Measurements from ENCODE around the gene CYB5RL. TPM values are rescaled to one million over a fixed set of nuclear protein-coding genes. Genes with fewer than 3 reads are reported as not detected.

The CYB5RL gene
- total and polyA plus RNA-seq, 2 of the 13 experiments (the other 11 are each of a cell fraction or from before 2014, with no cell fraction given) = 3.7 to 5.0 TPM

DNA sequence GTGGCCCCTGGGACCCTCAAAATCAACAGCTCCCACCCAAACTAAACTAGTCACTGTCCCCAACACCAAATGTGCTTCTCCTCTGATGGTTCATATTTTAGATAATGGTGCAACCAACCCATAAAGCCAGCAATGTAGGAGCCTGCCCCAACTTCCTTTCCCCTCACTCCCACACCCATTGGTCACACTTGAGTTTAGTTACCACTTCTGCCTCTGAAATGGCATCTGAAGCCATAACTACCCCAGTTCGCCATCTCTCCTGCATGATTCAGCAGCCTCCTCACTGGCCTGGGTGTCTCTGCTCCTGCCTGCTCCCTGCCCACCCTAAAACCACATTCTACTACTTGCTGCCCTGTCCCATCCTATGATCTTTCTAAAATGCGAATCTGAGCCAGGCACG is 43.6 kb downstream of the CYB5RL start (continued):
- TF ChIP-seq ARID2 (CRISPR knock-in tag; IDR thresholded peaks at IDR 0.05; ENCODE audit: borderline replicate concordance) (no peak), ZNF678 (CRISPR knock-in tag; IDR thresholded peaks at IDR 0.05) (no peak), GABPA (IDR thresholded peaks at IDR 0.05; ENCODE audit: low read depth, low read length) (no peak), GABPA (CRISPR knock-in tag; IDR thresholded peaks at IDR 0.05; ENCODE audit: low read depth) (no peak)
- TF ChIP-seq, protein P1, sequence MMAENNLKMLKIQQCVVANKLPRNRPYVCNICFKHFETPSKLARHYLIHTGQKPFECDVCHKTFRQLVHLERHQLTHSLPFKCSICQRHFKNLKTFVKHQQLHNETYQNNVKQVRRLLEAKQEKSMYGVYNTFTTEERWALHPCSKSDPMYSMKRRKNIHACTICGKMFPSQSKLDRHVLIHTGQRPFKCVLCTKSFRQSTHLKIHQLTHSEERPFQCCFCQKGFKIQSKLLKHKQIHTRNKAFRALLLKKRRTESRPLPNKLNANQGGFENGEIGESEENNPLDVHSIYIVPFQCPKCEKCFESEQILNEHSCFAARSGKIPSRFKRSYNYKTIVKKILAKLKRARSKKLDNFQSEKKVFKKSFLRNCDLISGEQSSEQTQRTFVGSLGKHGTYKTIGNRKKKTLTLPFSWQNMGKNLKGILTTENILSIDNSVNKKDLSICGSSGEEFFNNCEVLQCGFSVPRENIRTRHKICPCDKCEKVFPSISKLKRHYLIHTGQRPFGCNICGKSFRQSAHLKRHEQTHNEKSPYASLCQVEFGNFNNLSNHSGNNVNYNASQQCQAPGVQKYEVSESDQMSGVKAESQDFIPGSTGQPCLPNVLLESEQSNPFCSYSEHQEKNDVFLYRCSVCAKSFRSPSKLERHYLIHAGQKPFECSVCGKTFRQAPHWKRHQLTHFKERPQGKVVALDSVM (CRISPR knock-in tag; IDR thresholded peaks at IDR 0.05) = no peak

DNA sequence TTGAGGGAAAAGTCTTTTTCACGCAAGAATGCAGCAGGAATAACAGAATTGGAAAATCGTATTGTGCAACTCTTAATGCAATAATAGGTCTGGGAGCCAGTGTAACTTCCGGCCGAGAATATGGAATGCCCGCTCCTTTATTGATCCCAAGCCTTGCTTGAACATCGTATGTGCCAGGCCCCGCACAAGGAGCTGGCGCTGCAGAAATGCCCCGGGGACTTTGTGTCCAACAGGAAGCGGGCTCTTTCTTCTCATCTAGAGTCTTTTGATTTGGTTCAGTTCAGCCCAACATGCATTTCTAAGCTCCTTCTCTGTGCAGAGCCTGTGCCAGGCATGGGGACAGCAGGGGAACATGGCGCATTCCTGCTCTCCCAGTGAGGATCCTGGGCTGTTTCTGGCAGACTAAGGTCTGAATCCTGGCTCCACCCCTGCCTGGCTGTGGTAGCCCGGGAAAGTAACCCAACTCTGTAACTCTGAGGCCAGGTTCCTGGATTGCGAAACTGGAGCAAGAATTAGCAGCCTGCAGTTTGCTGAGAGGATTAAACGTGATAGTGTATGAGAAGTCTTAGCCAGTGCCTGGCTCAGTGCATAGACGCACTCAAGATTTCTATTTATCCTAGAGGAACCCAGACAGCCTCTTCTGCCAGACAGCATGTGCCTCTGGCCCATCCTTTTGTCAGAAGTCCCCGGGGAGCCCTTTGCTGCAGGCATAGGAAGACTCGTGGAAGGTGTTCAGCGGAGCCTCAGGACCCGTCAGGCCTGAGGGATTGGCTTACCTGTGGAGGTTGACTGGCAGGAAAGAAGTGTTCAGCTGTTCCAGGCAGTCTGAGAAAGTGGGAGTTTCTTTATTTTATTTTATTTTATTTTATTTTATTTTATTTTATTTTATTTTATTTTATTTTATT is 46.0 kb downstream of the CYB5RL start:
- H4K20me1 ChIP-seq (ENCODE audit: insufficient read depth, low read length) = no peaks in the 10 kb centered on the region
- peak overlapping the region; percentile 45 for H3K4me2 ChIP-seq (ENCODE audit: low read depth, low read length)
- WGBS (ENCODE audit: low lambda C conversion rate) = 27% methylated on average over 18 of the region's 19 CpGs
- H3K79me2 ChIP-seq (ENCODE audit: insufficient read depth, low read length) = no peaks in the 10 kb centered on the region
- POLR2A ChIA-PET = no interaction called here
- ATAC-seq = peak; percentile 94
- no peak overlapping the region for H2AFZ ChIP-seq (ENCODE audit: low read length)
- peaks cover 11% of the 10 kb centered on the region for H3K4me1 ChIP-seq (ENCODE audit: insufficient read depth, low read length)
- H3K9ac ChIP-seq (ENCODE audit: insufficient read depth, low read depth, low read length) = no peak overlapping the region
- H3K36me3 ChIP-seq (replicated peaks in 1 of 2; ENCODE audit: control insufficient read depth in 1 of 2, insufficient read depth in 2 of 2, low read length in 2 of 2) = no peaks in the 10 kb centered on the region
- H3K4me3 ChIP-seq (replicated peaks in 1 of 3; ENCODE audit: insufficient read depth in 1 of 3, low read depth in 2 of 3, low read length in 3 of 3) = peak overlapping the region in 1 of 3 experiments; percentile 11; a peak in 1 of 6 replicates
- H3K27ac ChIP-seq (ENCODE audit: extremely low read length, insufficient read depth, low read length) = no peak overlapping the region
- peak; percentile 84 for FAIRE-seq
- in situ Hi-C loops (cut with HindIII; ENCODE audit: extremely low pct_ligation_motif_present, low pct_unique_long_range_greater_than_20kb) (no loop called here), intact Hi-C loops (cut with micrococcal nuclease; ENCODE audit: unreplicated experiment) (no loop called here)
- BruUV-seq (replicated peaks) = no TSS peak
- no peaks in the 10 kb centered on the region for H3K9me3 ChIP-seq (ENCODE audit: low read length)
- CTCF ChIA-PET (ENCODE audit: low intra/inter-chr PET ratio, low total read pairs) = no interaction called here
- DNase-seq (ENCODE audit: low spot score) = peak; percentile 68
- peaks cover 0 to 1% of the 10 kb centered on the region in 2 experiments; a peak in 2 of 5 replicates for H3K27me3 ChIP-seq (ENCODE audit: control insufficient read depth in 1 of 2, insufficient read depth in 2 of 2, low read length in 2 of 2)
- TF ChIP-seq ZNF75D (CRISPR knock-in tag; IDR thresholded peaks at IDR 0.05; ENCODE audit: borderline replicate concordance) (no peak), ZNF143 (CRISPR knock-in tag; IDR thresholded peaks at IDR 0.05) (0 out of 2 replicates have a peak, but pooled peaks have one; percentile 12), ZNF556 (CRISPR knock-in tag; IDR thresholded peaks at IDR 0.05; ENCODE audit: borderline replicate concordance) (no peak), CEBPG (CRISPR knock-in tag; IDR thresholded peaks at IDR 0.05) (peak; percentile 97), RXRA (CRISPR knock-in tag; IDR thresholded peaks at IDR 0.05) (no peak; the same call in 1 of the 2 replicates), JUND (CRISPR knock-in tag; IDR thresholded peaks at IDR 0.05) (no peak), ZNF292 (CRISPR knock-in tag; IDR thresholded peaks at IDR 0.05; ENCODE audit: borderline replicate concordance, low read depth) (peak; percentile 90; the same call in 1 of the 2 replicates), FOSL2 (CRISPR knock-in tag; IDR thresholded peaks at IDR 0.05) (no peak), FOXC1 (CRISPR knock-in tag; IDR thresholded peaks at IDR 0.05; ENCODE audit: borderline replicate concordance) (no peak)
- TF ChIP-seq, protein P2, sequence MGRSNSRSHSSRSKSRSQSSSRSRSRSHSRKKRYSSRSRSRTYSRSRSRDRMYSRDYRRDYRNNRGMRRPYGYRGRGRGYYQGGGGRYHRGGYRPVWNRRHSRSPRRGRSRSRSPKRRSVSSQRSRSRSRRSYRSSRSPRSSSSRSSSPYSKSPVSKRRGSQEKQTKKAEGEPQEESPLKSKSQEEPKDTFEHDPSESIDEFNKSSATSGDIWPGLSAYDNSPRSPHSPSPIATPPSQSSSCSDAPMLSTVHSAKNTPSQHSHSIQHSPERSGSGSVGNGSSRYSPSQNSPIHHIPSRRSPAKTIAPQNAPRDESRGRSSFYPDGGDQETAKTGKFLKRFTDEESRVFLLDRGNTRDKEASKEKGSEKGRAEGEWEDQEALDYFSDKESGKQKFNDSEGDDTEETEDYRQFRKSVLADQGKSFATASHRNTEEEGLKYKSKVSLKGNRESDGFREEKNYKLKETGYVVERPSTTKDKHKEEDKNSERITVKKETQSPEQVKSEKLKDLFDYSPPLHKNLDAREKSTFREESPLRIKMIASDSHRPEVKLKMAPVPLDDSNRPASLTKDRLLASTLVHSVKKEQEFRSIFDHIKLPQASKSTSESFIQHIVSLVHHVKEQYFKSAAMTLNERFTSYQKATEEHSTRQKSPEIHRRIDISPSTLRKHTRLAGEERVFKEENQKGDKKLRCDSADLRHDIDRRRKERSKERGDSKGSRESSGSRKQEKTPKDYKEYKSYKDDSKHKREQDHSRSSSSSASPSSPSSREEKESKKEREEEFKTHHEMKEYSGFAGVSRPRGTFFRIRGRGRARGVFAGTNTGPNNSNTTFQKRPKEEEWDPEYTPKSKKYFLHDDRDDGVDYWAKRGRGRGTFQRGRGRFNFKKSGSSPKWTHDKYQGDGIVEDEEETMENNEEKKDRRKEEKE (IDR thresholded peaks at IDR 0.05) = no peak
- TF ChIP-seq, protein P3, sequence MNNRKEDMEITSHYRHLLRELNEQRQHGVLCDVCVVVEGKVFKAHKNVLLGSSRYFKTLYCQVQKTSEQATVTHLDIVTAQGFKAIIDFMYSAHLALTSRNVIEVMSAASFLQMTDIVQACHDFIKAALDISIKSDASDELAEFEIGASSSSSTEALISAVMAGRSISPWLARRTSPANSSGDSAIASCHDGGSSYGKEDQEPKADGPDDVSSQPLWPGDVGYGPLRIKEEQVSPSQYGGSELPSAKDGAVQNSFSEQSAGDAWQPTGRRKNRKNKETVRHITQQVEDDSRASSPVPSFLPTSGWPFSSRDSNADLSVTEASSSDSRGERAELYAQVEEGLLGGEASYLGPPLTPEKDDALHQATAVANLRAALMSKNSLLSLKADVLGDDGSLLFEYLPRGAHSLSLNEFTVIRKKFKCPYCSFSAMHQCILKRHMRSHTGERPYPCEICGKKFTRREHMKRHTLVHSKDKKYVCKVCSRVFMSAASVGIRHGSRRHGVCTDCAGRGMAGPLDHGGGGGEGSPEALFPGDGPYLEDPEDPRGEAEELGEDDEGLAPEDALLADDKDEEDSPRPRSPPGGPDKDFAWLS (CRISPR knock-in tag; IDR thresholded peaks at IDR 0.05; ENCODE audit: borderline replicate concordance) = no peak
